ENCODE measurements around the gene NUDT21. TPM values are rescaled to one million over a fixed set of nuclear protein-coding genes. Genes with fewer than 3 reads are reported as not detected.

The NUDT21 gene
- total RNA-seq, 4 donors from 2014 or later, result 43.0 to 72.6 (median 55.6) TPM

GRCh38 chr16:56470666-56471065, 19.5 kb upstream of the NUDT21 start:
- WGBS, 2 donors (ENCODE audit: low coverage in 1 of 2), result 60% methylated on average over 1 of the region's 1 CpG; no CpG with 5 or more reads in 1 of the 2 donors
- H3K9me3 ChIP-seq, result no peaks in the 10 kb centered on the region
- TF ChIP-seq POLR2AphosphoS5 (IDR thresholded peaks at IDR 0.05), result no peak
- no peak for TF ChIP-seq POLR2A (IDR thresholded peaks at IDR 0.05)
- no peak for TF ChIP-seq CTCF (IDR thresholded peaks at IDR 0.05)
- TF ChIP-seq EP300 (IDR thresholded peaks at IDR 0.05), result no peak
- H3K36me3 ChIP-seq, result peaks cover 9 to 100% of the 10 kb centered on the region in 2 donors
- no peaks in the 10 kb centered on the region for H3K4me1 ChIP-seq
- H3K27me3 ChIP-seq, result no peaks in the 10 kb centered on the region
- no peak for ATAC-seq
- H3K4me3 ChIP-seq, result no peak overlapping the region
- no peak overlapping the region for H3K27ac ChIP-seq

- H3K27me3 ChIP-seq, result no peaks in the 10 kb centered on the region
- TF ChIP-seq CTCF (IDR thresholded peaks at IDR 0.05), result no peak
- no peak for TF ChIP-seq POLR2A (IDR thresholded peaks at IDR 0.05)
- WGBS, 2 donors (ENCODE audit: low coverage in 1 of 2), result 79 to 95% methylated on average over 3 of the region's 3 CpGs
- peaks cover 7 to 100% of the 10 kb centered on the region in 2 donors for H3K36me3 ChIP-seq
- H3K4me1 ChIP-seq, result no peaks in the 10 kb centered on the region
- no peak overlapping the region for H3K27ac ChIP-seq
- H3K9me3 ChIP-seq, result no peaks in the 10 kb centered on the region
- H3K4me3 ChIP-seq, result no peak overlapping the region
- ATAC-seq, result no peak
These were observed 19.1 kb upstream of the NUDT21 start for GRCh38 chr16:56470232-56470631.

GRCh38 chr16:56469748-56470147, 18.6 kb upstream of the NUDT21 start:
- peaks cover 2 to 100% of the 10 kb centered on the region in 2 donors for H3K36me3 ChIP-seq
- no peaks in the 10 kb centered on the region for H3K9me3 ChIP-seq
- no peak for ATAC-seq
- H3K4me3 ChIP-seq, result no peak overlapping the region
- 87 to 96% methylated on average over 3 to 4 of the region's 7 CpGs for WGBS, 2 donors (ENCODE audit: low coverage in 1 of 2)
- no peak overlapping the region for H3K27ac ChIP-seq
- H3K27me3 ChIP-seq, result no peaks in the 10 kb centered on the region
- TF ChIP-seq POLR2AphosphoS5 (IDR thresholded peaks at IDR 0.05) (no peak), EP300 (IDR thresholded peaks at IDR 0.05) (no peak), POLR2A (IDR thresholded peaks at IDR 0.05) (no peak), CTCF (IDR thresholded peaks at IDR 0.05) (no peak)
- H3K4me1 ChIP-seq, result no peaks in the 10 kb centered on the region

GRCh38 chr16:56468800-56469199, 17.7 kb upstream of the NUDT21 start:
- Histone ChIP-seq H3K9me3 (no peaks in the 10 kb centered on the region), H3K27ac (no peak overlapping the region), H3K4me3 (no peak overlapping the region), H3K4me1 (no peaks in the 10 kb centered on the region), H3K27me3 (no peaks in the 10 kb centered on the region), H3K36me3 (peaks cover 2 to 100% of the 10 kb centered on the region in 2 donors)
- ATAC-seq, result no peak
- no peak for TF ChIP-seq POLR2A (IDR thresholded peaks at IDR 0.05)
- no peak for TF ChIP-seq CTCF (IDR thresholded peaks at IDR 0.05)
- TF ChIP-seq POLR2AphosphoS5 (IDR thresholded peaks at IDR 0.05), result no peak

DNA sequence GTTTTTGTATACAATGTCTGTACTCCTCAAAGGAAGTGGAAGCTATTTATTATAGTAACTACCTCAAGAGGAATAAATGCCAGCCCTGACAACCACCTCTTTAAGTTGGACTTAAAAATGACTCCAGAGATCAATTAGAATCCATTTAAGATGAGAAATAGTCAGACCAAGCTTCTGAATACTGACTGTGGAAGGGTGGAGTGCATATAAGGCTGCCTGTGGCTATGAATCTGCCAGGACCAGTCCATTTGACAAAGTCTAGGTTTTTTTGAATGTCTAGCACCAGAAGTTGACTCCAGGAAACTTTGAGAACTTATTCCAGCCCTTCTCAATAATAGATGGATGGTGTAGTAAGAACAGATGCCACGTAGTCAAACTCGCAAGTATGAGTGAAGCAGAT, 15.2 kb upstream of the NUDT21 start:
- H3K27ac ChIP-seq, result no peak overlapping the region
- H3K4me3 ChIP-seq, result no peak overlapping the region
- H3K27me3 ChIP-seq, result no peaks in the 10 kb centered on the region
- ATAC-seq, result no peak
- WGBS, 2 donors (ENCODE audit: low coverage in 1 of 2), result 90 to 100% methylated on average over 2 of the region's 2 CpGs
- H3K4me1 ChIP-seq, result no peaks in the 10 kb centered on the region
- H3K36me3 ChIP-seq, result peaks cover 2 to 96% of the 10 kb centered on the region in 2 donors
- no peak for TF ChIP-seq EP300 (IDR thresholded peaks at IDR 0.05)
- TF ChIP-seq POLR2A (IDR thresholded peaks at IDR 0.05), result no peak
- TF ChIP-seq POLR2AphosphoS5 (IDR thresholded peaks at IDR 0.05), result no peak
- no peak for TF ChIP-seq CTCF (IDR thresholded peaks at IDR 0.05)
- H3K9me3 ChIP-seq, result no peaks in the 10 kb centered on the region
